NB4 (cell line): ENCODE data around the gene CNTN5.

ENCODE experiments used
- DNase-seq: peaks from one replicate; pipeline ENCODE4 v3.0.0; 2010; ENCODE audit warnings: low read depth
- H3K4me3 ChIP-seq: one replicate; pipeline ENCODE4 v1.5.1; 2011; ENCODE audit warnings: mild to moderate bottlenecking, low read depth, low read length, moderate library complexity
- CTCF ChIP-seq: IDR thresholded peaks from one replicate; pipeline ENCODE4 v1.5.1; 2012; ENCODE audit warnings: low read depth, low read length
- MYC ChIP-seq: IDR thresholded peaks from 2 replicates; pipeline ENCODE4 v1.6.1; 2011; ENCODE audit warnings: low read depth, low read length
- POLR2A ChIP-seq: IDR thresholded peaks from 2 replicates; pipeline ENCODE4 v1.6.1; 2011; ENCODE audit warnings: mild to moderate bottlenecking; ENCODE audit not compliant: insufficient read length; ENCODE audit errors: extremely low read depth
- TF ChIP-seq, protein P1 (sequence below): IDR thresholded peaks from 2 replicates; pipeline ENCODE4 v1.6.1; 2011; ENCODE audit warnings: low read depth, low read length

Gene CNTN5

DNA sequence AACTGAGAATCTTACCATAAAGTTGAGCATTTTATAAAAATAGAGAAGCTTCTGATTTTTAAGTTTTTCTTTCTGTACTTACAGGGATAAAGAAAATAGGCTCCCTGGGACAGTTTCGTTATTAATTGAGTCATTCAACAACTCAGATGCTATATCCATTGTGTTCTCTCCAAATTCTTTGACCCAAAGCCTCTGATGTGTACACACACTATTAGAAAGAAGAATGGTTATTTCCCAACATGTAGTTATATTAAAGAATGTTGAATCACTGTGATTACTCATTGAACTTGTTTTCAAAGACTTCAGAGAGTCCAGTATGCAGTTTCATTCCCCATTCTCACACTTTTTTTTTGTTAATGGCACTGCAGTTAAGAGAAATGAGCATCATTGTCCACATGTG lies 932.1 kb downstream of the CNTN5 start:
- DNase-seq = no peak

DNA sequence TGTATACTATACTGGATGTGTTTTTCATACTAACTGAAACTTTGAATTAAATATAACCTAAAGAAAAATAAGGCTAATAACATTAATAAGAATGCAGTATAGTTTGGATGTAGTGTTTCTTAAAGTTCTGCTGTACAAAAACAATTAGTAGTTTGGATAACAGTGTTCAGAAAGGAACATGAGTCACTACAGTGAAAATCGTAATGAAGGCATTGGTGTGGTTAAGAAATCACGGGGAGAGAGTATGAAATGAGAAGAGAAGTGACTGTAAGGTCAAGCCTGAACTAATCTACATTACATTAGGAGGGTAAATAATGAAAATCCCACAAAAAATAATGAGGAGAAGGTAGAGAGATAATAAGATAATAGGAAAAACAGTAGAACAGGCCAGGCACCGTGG lies 939.8 kb downstream of the CNTN5 start:
- TF ChIP-seq CTCF = no peak
- no peak for TF ChIP-seq POLR2A
- TF ChIP-seq, protein P1, sequence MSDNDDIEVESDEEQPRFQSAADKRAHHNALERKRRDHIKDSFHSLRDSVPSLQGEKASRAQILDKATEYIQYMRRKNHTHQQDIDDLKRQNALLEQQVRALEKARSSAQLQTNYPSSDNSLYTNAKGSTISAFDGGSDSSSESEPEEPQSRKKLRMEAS = no peak
- no peak for TF ChIP-seq MYC
- no peak overlapping the region for H3K4me3 ChIP-seq
- DNase-seq = no peak

More for the DNA sequence above, 932.1 kb downstream of the CNTN5 start:
- TF ChIP-seq CTCF (no peak), MYC (no peak), POLR2A (no peak)
- TF ChIP-seq, protein P1 = no peak
- H3K4me3 ChIP-seq = no peak overlapping the region

DNA sequence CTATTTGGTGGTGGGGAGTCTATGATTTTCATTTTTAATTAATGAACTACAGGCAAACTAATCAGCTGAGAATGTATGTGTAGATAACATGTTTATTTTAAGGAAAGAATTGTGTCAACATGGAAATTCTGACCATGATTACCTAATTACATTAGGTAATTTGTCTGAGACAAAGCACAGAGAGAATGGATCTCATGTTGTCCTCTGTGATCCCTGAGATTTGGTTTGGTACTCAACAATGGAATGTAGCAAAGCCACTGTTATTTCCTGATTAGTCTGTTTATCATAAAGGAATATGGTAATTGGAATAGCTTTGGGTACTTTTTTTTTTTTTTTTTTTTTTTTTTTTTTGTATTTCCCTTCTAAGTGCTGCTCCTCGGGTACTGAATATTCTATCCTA lies 947.6 kb downstream of the CNTN5 start:
- no peak for DNase-seq
- H3K4me3 ChIP-seq = no peak overlapping the region
- TF ChIP-seq, protein P1 = no peak
- TF ChIP-seq POLR2A (no peak), MYC (no peak), CTCF (no peak)

GRCh38 chr11:99973993-99974392 lies 953.2 kb downstream of the CNTN5 start:
- no peak for TF ChIP-seq CTCF
- TF ChIP-seq, protein P1 = no peak
- no peak for TF ChIP-seq POLR2A
- no peak for TF ChIP-seq MYC
- no peak overlapping the region for H3K4me3 ChIP-seq
- DNase-seq = no peak

DNA sequence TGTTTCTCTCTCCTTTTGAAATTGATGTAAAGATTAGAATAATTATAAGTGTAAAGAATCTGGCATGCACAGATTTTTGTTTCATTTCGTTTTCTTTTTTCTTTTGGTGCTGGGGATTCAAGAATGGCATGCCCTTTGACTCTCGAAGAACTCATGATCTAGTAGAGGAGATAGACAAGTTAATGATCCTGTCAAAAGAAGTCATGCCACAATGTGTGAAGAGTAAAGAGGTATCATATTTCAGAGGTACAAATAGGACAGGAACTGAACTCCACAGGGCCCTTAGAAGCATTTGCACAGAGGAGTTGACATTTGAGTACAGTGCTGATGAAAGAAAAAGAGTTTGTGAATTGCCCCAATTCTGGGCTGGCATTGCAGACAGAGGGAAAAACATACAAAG lies 958.3 kb downstream of the CNTN5 start:
- TF ChIP-seq CTCF (no peak), POLR2A (no peak), MYC (no peak)
- TF ChIP-seq, protein P1 = no peak
- no peak overlapping the region for H3K4me3 ChIP-seq
- DNase-seq = no peak
